K562 (cell line): Measurements from ENCODE around the gene SLC35F4. TPM values are rescaled to one million over a fixed set of nuclear protein-coding genes. Genes with fewer than 3 reads are reported as not detected.

Experiments used
- ATAC-seq: fragments of 200-7000 bp; cut with Tn5 transposase; 3 replicates; pipeline ENCODE4 v1.9.1; 2020; ENCODE audit warnings: moderate library complexity
- BruUV-seq: library from RNA; stranded (reverse); fragments of 400-500 nt; replicated peaks from 2 replicates; lab custom pipeline; 2021; lab: Mats Ljungman, UMichigan
- CTCF ChIA-PET: fragments of 300-600 bp; formaldehyde crosslinking; extraction: SDS; loops from one replicate; lab custom pipeline; 2021; ENCODE audit warnings: low intra/inter-chr PET ratio; lab: Yijun Ruan, JAX
- POLR2A ChIA-PET: fragments of 300-600, 350-650 bp; sonication (Branson Sonifier 250); formaldehyde crosslinking; extraction: SDS; loops from one replicate; lab custom pipeline; 2021; ENCODE audit warnings: antibody characterized with exemption, inconsistent platforms; lab: Yijun Ruan, JAX
- DNase-seq, 4 experiments: peaks; one replicate each; pipeline versions ENCODE4 v3.0.0 to v3.0.0-alpha.2; 2011 to 2018; ENCODE audit warnings: low spot score in 3 of 4, mixed read lengths in 3 of 4; ENCODE audit errors: extremely low read depth in 1 of 4
- FAIRE-seq: peaks from 2 replicates; lab custom pipeline; 2011; peaks lifted over from hg19 to GRCh38; lab: Jason Lieb, UNC
- H2AFZ ChIP-seq: 2 replicates; pipeline ENCODE4 v1.6.0; 2011; ENCODE audit warnings: low read depth, low read length, control low read depth, inconsistent platforms
- H3K27ac ChIP-seq: fragments of 200-600 bp; 3 replicates; pipeline ENCODE4 v1.8.0; 2011; ENCODE audit warnings: low read depth, mild to moderate bottlenecking, control low read depth, inconsistent platforms, low read length, moderate library complexity, mixed read lengths; ENCODE audit errors: extremely low read depth
- H3K27me3 ChIP-seq, 2 experiments: fragments of 300-600 bp in 1 of 2; 2 replicates in 1 of 2; 3 replicates in 1 of 2; pipeline versions ENCODE4 v1.6.0 to v1.8.0; 2011; ENCODE audit warnings: inconsistent platforms in 2 of 2, low read length in 2 of 2, mild to moderate bottlenecking in 1 of 2, mixed read lengths in 1 of 2, moderate library complexity in 1 of 2; ENCODE audit not compliant: control insufficient read depth in 2 of 2, insufficient read depth in 2 of 2
- H3K36me3 ChIP-seq: fragments of 300-600 bp; 3 replicates; pipeline ENCODE4 v1.8.0; 2011; ENCODE audit warnings: mild to moderate bottlenecking, low read length, inconsistent platforms; ENCODE audit not compliant: control insufficient read depth, insufficient read depth
- H3K4me1 ChIP-seq, 2 experiments: fragments of 200-600 bp in 1 of 2; replicated peaks in 1 of 2; 2 replicates in 1 of 2; 3 replicates in 1 of 2; pipeline versions ENCODE4 v1.5.1 to v1.8.0; 2011; ENCODE audit warnings: inconsistent platforms in 2 of 2, low read length in 2 of 2, mild to moderate bottlenecking in 1 of 2, mixed read lengths in 1 of 2, moderate library complexity in 1 of 2; ENCODE audit not compliant: control insufficient read depth in 2 of 2, insufficient read depth in 2 of 2
- H3K4me2 ChIP-seq: 2 replicates; pipeline ENCODE4 v1.6.1; 2011; ENCODE audit warnings: low read length, control low read depth, inconsistent platforms, mixed read lengths; ENCODE audit not compliant: insufficient read depth
- H3K4me3 ChIP-seq: fragments of 200-600 bp; sonication (generic), shearing (Covaris generic); 2 replicates; pipeline ENCODE4 v1.5.1; 2016; ENCODE audit warnings: control low read depth, inconsistent platforms
- H3K79me2 ChIP-seq: fragments of 200-600 bp; 3 replicates; pipeline ENCODE4 v1.8.0; 2011; ENCODE audit warnings: low read length, inconsistent platforms; ENCODE audit not compliant: control insufficient read depth, insufficient read depth
- H3K9ac ChIP-seq, 2 experiments: 2 replicates each; pipeline versions ENCODE4 v1.6.0 to v1.6.1; 2011; ENCODE audit warnings: low read depth in 2 of 2, low read length in 2 of 2, control low read depth in 1 of 2, inconsistent platforms in 1 of 2, mild to moderate bottlenecking in 1 of 2, mixed read lengths in 1 of 2; ENCODE audit not compliant: insufficient read depth in 1 of 2
- H3K9me1 ChIP-seq: one replicate; pipeline ENCODE4 v1.6.0; 2011; ENCODE audit warnings: inconsistent platforms, mild to moderate bottlenecking, low read length, moderate library complexity; ENCODE audit not compliant: control insufficient read depth, insufficient read depth
- H3K9me3 ChIP-seq: replicated peaks from 2 replicates; pipeline ENCODE4 v1.5.1; 2011; ENCODE audit warnings: low read depth, low read length, inconsistent platforms; ENCODE audit not compliant: control insufficient read depth, insufficient read depth
- H4K20me1 ChIP-seq: replicated peaks from 2 replicates; pipeline ENCODE4 v1.6.1; 2011; ENCODE audit warnings: low read length, inconsistent platforms, mixed read lengths; ENCODE audit not compliant: control insufficient read depth, insufficient read depth
- DPF2 ChIP-seq: fragments of 450-650 bp; IDR thresholded peaks from 2 replicates; pipeline ENCODE4 v1.6.1; 2016
- ERF ChIP-seq: fragments of 450-650 bp; formaldehyde crosslinking; IDR thresholded peaks from 2 replicates; pipeline ENCODE4 v1.4.0; 2020; ENCODE audit warnings: mild to moderate bottlenecking, mixed read lengths
- ILF3 ChIP-seq: fragments of 450-650 bp; IDR thresholded peaks from 2 replicates; pipeline ENCODE4 v1.6.1; 2018; ENCODE audit warnings: antibody characterized with exemption, mild to moderate bottlenecking, moderate library complexity, borderline replicate concordance
- PHB2 ChIP-seq: fragments of 450-650 bp; IDR thresholded peaks from 2 replicates; pipeline ENCODE4 v1.6.1; 2017; ENCODE audit warnings: low read depth
- RNF2 ChIP-seq: sonication (generic); IDR thresholded peaks from 2 replicates; pipeline ENCODE4 v1.6.1; 2016
- SOX6 ChIP-seq: fragments of 450-650 bp; IDR thresholded peaks from 2 replicates; pipeline ENCODE4 v1.6.1; 2014; ENCODE audit warnings: mild to moderate bottlenecking
- SRSF3 ChIP-seq: fragments of 200-400 bp; formaldehyde crosslinking; IDR thresholded peaks from 2 replicates; pipeline ENCODE4 v1.6.1; 2016; ENCODE audit warnings: mild to moderate bottlenecking, low read length, moderate library complexity; ENCODE audit not compliant: insufficient read depth
- TRIM28 ChIP-seq: fragments of 450-650 bp; IDR thresholded peaks from 2 replicates; pipeline ENCODE4 v1.6.1; 2017
- ZNF140 ChIP-seq: fragments of 250-450 bp; sonication (Bioruptor Pico); IDR thresholded peaks from 2 replicates; pipeline ENCODE4 v1.8.0; 2021; ENCODE audit warnings: moderate library complexity, mild to moderate bottlenecking, inconsistent platforms
- WGBS: fragments of 100-300 bp; shearing (Covaris generic); methylation state at CpG from one replicate; pipeline ENCODE4 v1.1.6; 2016; ENCODE audit warnings: low coverage, mixed read lengths; ENCODE audit not compliant: insufficient coverage; ENCODE audit errors: missing lambda C conversion rate; 5-methylcytosine and 5-hydroxymethylcytosine counted together
- in situ Hi-C: fragments of 300-500 bp; cut with MboI; formaldehyde crosslinking; loops from 4 replicates; pipeline ENCODE4 v1.15.0; 2018; ENCODE audit warnings: inconsistent platforms, mixed read lengths
- intact Hi-C: fragments of 100-400 bp; cut with micrococcal nuclease; formaldehyde crosslinking; loops from 2 replicates; pipeline ENCODE4 v1.14.2; 2022
- polyA plus RNA-seq, 8 experiments: library from polyadenylated mRNA; depleted of rRNA in 4 of 8; stranded (reverse) in 5 of 8; unstranded in 3 of 8; fragments of >200 nt; fragmentation: Nextera tagmentation in 2 of 8; fragmentation: Illumina TruSeq in 1 of 8; extraction: Ambion mirVana in 2 of 8; extraction: Trizol in 1 of 8; gene quantifications; 2 replicates each; pipeline versions ENCODE4 v1.2.1 to v1.2.3, GENCODE V29; 2011 to 2014; ENCODE audit warnings: inconsistent platforms in 1 of 8, missing spikeins in 1 of 8
- total RNA-seq, 7 experiments: library from RNA; depleted of rRNA in 6 of 7; stranded (reverse); fragments of >200 nt in 6 of 7; fragmentation: Illumina TruSeq in 2 of 7; extraction: Trizol in 2 of 7; gene quantifications; 2 replicates each; pipeline versions ENCODE4 v1.2.1 to v1.2.3, GENCODE V29; 2011 to 2021; ENCODE audit warnings: low replicate concordance in 1 of 7
- TF ChIP-seq, protein P1 (sequence below): fragments of 250-450 bp; sonication (Bioruptor Pico); IDR thresholded peaks from 2 replicates; pipeline ENCODE4 v1.8.0; 2022; ENCODE audit warnings: moderate library complexity, mild to moderate bottlenecking, inconsistent platforms
- TF ChIP-seq, protein P2 (sequence below): sonication (generic); formaldehyde crosslinking; IDR thresholded peaks from 2 replicates; pipeline ENCODE4 v1.8.0; 2022; ENCODE audit warnings: mild to moderate bottlenecking, low read depth, missing genetic modification reagents

Gene SLC35F4
- total and polyA plus RNA-seq, 9 of the 15 experiments (the other 6 are each of a cell fraction or from before 2014, with no cell fraction given), result 0.01 TPM; not detected in 8

DNA sequence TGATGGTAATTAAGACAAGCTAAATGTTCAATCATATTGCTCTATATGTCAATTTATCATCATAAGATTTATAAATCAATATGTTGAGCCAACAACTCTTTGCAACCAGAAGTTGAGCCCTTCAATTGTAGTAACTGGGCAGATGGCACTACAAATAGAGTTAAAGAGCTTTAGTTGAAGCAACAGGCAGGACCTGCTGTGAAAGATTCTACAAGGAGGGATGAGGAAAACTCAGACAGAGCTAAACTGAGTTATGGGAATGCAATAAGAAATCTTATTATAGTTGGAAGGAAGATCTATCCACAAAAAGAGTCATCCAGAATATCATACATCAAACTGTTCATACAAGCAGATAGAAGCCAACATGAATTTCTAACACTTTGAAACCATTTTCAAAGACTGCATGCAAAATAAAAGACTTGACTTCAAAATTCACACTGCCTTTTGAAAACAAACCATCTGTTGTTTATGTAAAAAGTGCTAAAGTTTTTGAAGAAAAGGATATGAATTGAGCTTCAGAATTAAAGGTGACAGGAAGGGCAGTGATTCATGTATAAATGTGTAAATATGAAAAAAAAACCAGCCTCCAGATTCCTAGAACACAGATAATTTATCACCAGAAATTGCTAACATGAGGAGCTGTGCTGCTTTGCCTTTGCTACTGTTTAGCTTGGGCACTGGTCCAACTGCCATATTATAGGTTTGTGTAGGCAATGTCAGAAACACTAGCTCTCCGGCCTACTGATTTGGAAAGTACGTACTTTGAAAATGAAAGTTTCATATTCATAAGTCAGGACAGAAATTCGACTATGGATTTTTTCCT lies 133.2 kb downstream of the SLC35F4 start:
- Histone ChIP-seq H3K9me3 (no peaks in the 10 kb centered on the region), H3K9me1 (no peaks in the 10 kb centered on the region), H3K36me3 (no peaks in the 10 kb centered on the region), H3K4me2 (no peak overlapping the region), H3K4me1 (no peaks in the 10 kb centered on the region), H3K4me3 (no peak overlapping the region), H3K79me2 (no peaks in the 10 kb centered on the region), H2AFZ (no peak overlapping the region), H3K27me3 (no peaks in the 10 kb centered on the region), H3K27ac (no peak overlapping the region), H3K9ac (no peak overlapping the region), H4K20me1 (no peaks in the 10 kb centered on the region)
- DNase-seq (no peak), ATAC-seq (no peak), FAIRE-seq (no peak)
- BruUV-seq, result no TSS peak
- ChIA-PET POLR2A (interaction anchor here (0.5 to 0.7 kb wide), 2 partner anchors 40 to 100 kb away, joined by 3 to 4 read pairs; no protein-coding TSS in a partner anchor), CTCF (no interaction called here)
- intact Hi-C loops (no loop called here), in situ Hi-C loops (no loop called here)
- TF ChIP-seq DPF2 (no peak), RNF2 (no peak), SRSF3 (no peak), SOX6 (no peak), ZNF140 (CRISPR knock-in tag) (no peak), PHB2 (no peak), TRIM28 (no peak), ERF (CRISPR knock-in tag) (no peak), ILF3 (no peak)
- TF ChIP-seq, protein P1, sequence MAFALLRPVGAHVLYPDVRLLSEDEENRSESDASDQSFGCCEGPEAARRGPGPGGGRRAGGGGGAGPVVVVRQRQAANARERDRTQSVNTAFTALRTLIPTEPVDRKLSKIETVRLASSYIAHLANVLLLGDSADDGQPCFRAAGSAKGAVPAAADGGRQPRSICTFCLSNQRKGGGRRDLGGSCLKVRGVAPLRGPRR (CRISPR knock-in tag), result no peak
- TF ChIP-seq, protein P2, sequence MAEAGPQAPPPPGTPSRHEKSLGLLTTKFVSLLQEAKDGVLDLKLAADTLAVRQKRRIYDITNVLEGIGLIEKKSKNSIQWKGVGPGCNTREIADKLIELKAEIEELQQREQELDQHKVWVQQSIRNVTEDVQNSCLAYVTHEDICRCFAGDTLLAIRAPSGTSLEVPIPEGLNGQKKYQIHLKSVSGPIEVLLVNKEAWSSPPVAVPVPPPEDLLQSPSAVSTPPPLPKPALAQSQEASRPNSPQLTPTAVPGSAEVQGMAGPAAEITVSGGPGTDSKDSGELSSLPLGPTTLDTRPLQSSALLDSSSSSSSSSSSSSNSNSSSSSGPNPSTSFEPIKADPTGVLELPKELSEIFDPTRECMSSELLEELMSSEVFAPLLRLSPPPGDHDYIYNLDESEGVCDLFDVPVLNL (CRISPR knock-in tag), result no peak
- WGBS, result 0% methylated on average over 3 of the region's 3 CpGs
